HL-60/S4 treated with phorbol 12-myristate 13-acetate at 8.2 ng/mL for 4 days and 3 days (cell line): ENCODE results near the gene MSH2.

Source experiments
- in situ Hi-C: fragments of 300-500 bp; cut with MboI; formaldehyde crosslinking; loops from 2 replicates; pipeline ENCODE4 v1.15.0; 2022; ENCODE audit warnings: low sequenced_read_pairs

MSH2 gene

DNA sequence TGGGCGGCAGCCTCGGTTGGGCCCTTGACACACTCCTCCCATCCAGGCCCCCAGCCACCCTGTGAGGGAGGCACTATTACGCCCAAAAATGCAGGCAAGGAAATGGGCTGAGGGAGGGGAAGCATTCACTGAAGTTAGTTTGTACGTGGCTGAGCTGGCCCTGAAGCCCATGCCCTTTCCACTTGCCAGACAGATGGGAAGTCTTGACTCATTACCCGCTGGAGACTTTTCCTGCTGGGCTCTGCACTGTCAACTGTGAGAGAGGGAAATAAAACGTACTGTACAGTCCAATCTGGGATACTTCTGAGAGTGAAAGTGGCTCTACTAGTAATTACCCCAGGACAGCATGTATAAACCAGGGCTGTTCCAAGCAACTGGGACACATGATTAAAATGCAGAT lies 125.9 kb downstream of the MSH2 start:
- in situ Hi-C loops, result no loop called here

DNA sequence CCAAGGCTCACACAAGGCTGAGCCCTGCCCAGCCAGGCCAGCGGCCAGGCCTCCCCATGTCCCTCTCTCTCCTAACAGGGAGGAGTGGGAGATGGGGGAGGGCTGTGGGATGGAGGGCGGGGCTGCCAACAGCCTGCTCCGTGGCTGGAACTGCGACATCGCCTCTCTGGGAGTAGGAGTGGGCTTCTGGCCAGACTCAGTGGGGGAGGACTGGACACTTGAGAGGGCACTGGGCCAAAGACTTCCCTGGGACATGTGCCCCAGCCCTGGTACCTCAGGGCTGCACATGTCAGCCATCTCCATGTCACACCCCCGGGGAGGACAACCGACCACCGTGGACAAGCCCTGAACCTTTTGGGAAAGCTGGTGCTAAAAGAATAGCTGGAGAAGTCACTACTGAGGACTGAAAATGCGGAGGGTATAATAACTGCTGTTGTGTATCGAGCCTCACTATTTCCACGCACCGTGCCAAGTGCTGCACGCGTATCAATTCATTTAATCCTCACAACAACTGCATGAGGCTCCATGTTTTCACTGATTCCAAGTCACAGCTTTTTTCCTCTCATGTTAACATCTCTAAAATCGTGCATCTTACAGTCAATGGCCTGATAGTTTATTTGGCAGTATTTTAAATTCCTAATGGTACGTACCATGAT lies 127.3 kb downstream of the MSH2 start:
- in situ Hi-C loops, result no loop called here

GRCh38 chr2:47531378-47532042 lies 128.6 kb downstream of the MSH2 start:
- in situ Hi-C loops, result no loop called here
